ENCODE data around the gene TNFRSF1B.

TNFRSF1B gene

DNA sequence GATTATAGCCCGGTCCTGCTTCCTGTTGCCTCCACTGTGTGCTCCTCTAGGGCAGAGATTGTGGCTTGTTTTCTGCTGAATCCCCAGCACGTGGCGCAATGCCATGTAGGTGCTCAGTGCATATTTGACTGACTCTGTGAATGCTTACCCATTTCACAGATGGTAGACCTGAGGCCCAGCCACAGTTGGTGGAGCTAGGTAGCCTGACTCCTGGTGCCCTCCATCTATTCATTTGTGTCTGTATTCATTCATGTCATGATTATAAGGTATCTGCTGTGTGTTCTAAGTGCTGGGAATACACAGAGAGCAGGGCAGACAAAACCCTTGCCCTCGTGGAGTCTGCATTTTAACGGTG is 22.5 kb downstream of the TNFRSF1B start:
- DNase-seq (ENCODE audit: low read depth in 4 of 4, low spot score in 1 of 4): no peak

DNA sequence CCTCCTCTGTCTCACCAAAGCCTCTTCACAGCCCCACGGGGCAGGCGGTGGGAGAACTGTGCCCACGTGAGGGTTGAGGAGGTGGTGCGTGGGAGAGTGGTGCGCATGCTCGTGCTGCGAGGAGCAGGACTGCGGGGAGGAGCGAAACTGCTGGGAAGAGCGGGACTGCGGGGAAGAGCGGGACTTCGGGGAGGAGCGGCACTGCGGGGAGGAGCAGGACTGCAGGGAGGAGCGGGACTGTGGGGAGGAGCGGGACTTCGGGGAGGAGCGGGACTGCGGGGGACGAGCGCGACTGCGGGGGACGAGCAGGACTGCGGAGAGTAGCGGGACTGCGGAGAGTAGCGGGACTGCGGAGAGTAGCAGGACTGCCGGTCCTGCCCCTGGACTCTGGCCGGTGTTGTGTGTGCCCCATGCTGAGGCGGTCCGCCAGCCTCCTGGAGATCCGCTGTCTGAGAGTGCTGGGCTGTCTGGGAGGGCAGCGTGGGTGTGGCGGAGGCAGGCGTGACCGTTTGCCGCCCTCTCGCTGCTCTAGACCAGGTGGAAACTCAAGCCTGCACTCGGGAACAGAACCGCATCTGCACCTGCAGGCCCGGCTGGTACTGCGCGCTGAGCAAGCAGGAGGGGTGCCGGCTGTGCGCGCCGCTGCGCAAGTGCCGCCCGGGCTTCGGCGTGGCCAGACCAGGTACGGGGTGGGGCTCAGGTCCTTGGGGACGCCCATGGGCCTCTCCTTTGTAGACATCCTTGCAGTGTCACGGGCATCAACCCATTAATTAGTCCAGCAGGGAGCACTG is 24.6 kb downstream of the TNFRSF1B start:
- DNase-seq (ENCODE audit: low read depth in 4 of 4, low spot score in 1 of 4): no peak

DNA sequence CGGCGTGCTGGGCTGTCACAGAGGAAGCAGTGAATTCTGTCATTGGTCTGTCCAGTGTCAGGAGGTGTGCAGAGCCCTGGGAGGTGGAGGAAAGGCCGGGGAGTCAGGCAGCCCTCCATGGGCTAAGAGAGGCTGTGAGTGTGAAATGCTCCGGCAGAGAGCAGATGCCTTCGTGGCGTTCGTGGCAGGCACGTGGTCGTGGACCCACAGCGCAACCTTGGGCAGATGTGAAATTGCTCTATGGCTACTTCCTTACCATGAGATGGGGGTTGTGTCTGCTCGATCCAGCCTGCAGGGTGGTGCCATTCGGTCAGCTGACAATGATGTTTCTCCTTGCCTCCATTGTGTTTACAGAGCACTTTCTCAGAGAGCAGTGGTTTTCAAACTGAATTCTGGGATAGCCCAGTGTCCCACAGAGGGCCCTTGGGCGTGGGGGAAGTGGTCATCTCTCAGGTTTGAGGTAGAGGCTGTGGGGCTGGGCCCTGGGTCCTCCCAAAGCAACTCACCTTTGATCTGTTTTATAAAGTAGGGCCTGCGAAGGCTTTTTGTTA is 27.9 kb downstream of the TNFRSF1B start:
- no peak for DNase-seq (ENCODE audit: low read depth in 4 of 4, low spot score in 1 of 4)

DNA sequence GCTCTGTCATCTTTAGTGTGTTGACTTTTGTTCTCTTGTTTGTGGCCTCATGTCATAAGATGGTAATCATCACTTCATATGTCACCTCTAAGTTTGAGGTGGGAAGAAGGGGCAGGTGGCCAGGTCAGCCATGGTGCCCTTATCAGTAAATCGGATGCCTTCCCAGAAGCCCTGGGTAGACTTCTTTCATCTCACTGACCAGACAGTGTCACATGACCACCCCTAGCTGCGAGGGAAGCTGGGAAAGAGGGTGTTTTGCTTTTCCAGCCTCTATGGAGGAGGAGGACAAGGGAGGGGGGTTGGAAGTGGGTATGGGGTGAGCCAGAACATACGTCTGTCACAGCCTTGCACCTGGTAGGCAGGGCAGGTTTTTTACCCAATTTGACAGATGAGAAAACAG is 28.6 kb downstream of the TNFRSF1B start:
- no peak for DNase-seq (ENCODE audit: low read depth in 4 of 4, low spot score in 1 of 4)

DNA sequence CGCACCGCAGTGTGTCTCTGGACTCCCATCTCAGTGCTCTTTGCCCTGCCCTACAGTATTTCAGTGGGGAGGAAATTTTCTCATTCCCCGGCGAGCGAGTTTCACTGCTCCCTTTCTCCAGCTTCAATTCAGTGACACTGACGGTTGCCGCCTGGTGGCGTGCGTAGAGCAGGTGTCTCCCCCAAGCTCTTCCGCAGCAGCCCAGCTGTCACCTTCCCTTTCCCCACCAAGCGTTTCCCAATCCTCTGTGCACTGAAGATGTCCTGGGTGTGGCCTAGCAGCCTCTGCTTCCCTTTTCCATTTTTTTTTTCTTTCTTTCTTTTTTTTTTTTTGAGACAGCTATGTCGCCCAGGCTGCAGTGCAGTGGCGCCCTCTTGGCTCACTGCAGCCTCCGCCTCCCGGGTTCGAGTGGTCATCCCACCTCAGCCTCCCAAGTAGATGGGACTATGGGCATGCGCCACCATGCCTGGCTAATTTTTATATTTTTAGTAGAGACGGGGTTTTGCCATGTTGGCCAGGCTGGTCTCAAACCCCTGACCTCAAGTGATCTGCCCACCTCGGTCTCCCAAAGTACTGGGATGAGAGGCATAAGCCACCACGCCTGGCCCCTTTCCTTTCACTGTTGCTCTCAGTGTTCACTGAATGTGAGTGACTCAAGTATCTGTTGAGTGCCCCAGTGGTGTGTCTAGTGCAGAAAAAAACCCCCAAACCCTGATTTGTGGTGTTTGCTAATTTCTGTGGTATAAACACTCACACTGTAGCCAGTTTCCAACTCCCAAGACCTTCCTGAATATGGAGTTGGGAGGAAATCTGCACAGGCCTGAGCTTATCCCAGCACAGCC is 30.1 kb downstream of the TNFRSF1B start:
- no peak for DNase-seq (ENCODE audit: low read depth in 4 of 4, low spot score in 1 of 4)

DNA sequence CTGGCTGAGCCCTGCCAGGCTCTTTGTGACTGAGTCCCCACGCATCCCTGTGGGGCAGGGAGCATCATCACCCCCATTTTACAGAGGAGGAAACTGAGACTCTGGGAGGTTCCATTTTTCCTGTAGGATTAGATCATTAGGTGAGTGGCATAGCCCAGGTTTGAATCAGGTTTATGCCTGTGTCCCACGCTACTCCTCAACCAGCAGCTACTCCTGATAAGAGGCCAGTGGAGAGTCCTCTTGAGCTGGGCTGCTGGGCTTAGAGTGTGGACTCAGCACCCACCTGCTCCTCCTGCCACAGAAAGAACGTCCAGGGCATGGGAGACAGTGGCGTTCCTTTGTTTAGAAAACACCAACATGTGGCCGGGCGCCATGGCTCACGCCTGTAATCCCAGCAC is 30.7 kb downstream of the TNFRSF1B start:
- DNase-seq (ENCODE audit: low read depth in 4 of 4, low spot score in 1 of 4): no peak

DNA sequence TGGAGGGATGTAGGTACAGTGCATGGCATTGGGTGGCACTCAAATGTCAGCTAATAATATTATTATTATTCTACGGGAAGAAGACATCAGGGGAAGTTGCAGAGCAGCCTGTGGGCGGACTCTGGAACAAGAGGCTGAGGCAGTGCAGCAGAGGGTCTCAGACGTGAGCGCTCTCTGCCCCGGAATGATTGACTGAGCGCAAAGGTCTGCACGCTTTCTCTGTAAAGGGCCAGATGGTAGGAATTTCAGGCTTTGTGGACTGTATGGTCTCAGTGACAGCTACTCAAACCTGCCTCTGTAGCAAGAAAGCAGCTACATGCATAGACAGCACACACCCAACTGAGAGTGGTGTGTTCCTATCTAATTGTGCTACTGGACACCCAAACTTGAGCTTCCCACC is 33.4 kb downstream of the TNFRSF1B start:
- DNase-seq (ENCODE audit: low read depth in 4 of 4, low spot score in 1 of 4): no peak

DNA sequence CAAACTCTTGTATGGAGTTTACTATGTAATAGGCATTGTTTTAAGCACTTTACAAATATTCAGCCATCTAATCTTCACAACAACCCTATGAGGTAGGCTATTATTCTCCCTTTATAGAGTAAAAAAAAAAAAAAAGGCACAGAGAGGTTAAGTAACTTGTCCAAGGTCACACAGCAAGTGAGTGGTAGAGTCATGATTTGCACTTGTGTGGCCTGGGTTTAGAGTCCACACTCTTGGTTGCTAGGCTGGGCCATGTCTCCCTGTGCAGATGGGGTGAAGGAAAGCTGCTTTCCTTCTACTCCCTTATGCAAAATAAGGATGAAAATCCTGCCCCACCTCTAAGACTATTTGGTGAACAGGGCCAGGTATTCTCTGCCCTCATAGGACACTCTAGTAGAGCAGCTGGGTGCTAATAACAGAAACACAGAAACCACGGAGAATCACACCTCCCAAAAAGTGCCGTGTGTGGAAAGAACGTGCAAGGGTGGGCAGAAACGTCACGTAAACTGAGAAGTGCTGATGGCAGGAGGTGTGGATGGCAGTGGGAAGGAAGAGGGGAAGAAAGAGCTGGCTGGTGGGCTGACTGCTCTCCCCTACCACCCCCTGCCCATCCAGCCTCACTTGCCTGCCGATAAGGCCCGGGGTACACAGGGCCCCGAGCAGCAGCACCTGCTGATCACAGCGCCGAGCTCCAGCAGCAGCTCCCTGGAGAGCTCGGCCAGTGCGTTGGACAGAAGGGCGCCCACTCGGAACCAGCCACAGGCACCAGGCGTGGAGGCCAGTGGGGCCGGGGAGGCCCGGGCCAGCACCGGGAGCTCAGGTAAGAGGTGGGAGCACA is 34.8 kb downstream of the TNFRSF1B start:
- no peak for DNase-seq (ENCODE audit: low read depth in 4 of 4, low spot score in 1 of 4)

DNA sequence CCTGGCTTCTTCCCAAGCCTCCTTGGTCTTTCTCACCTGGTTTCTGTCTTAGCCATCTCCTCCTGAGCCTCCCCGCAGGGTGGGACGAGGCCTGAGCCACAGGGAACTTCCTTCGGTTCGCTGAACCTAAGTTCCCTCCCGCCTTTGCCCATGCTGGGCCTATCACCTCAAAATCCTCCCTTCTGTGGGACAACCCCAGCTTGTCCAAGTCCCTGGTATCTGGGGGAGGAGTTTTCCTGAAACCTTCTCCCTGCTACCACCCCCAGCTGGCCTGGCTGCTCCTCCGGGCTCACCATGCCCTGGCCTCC is 35.4 kb downstream of the TNFRSF1B start:
- DNase-seq (ENCODE audit: low read depth in 4 of 4, low spot score in 1 of 4): no peak

DNA sequence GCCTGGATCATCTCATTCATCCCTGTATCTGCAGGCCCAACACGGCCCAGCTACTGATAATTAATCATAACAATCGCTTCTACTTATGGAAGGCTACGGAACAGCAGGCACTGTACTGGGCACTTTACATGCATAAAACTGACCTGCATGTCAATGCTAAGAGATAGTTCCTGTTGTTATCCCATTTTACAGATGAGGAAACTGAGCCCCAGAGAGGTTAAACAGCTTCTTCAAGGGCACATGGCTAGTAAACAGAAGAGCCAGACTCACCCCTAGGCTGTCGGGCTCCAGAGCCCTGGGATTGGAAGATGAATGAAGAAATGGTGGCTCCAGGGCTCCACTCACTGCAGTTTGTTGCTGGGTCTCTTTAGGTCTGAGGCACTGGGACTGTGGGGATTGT is 35.8 kb downstream of the TNFRSF1B start:
- no peak for DNase-seq (ENCODE audit: low read depth in 4 of 4, low spot score in 1 of 4)

DNA sequence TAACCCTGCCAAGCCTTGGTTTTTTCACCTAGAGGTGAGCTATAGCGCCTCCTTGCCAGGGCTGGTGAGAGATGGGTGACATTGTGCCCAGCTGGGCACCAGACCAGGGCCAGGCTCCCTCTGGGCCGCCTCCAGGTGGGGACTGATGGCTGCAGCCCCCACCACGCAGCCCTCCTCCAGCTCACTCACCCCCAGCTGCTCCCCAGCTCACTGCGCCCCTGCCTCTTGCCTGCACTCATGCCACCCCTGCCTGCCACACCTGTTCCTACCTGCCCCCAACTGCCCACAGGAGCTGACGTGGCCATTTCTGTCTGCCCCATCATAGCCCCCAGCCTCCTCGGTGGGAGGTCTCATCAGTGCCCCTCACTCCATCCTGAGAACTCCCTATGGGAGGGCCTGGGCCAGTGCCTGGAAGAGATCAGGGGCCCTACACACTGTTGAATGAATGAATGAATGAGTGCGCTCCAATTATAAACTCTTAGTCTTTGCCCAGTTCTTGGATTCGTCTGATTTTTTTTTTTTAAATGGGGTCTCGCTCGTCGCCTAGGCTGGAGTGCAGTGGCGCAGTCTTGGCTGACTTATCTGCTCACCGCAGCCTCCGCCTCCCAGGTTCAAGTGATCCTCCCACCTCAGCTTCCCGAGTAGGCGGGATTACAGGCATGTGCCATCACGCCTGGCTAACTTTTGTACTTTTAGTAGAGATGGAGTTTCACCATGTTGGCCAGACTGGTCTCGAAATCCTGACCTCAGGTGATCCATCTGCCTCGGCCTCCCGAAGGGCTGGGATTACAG is 36.6 kb downstream of the TNFRSF1B start:
- no peak for DNase-seq (ENCODE audit: low read depth in 4 of 4, low spot score in 1 of 4)

DNA sequence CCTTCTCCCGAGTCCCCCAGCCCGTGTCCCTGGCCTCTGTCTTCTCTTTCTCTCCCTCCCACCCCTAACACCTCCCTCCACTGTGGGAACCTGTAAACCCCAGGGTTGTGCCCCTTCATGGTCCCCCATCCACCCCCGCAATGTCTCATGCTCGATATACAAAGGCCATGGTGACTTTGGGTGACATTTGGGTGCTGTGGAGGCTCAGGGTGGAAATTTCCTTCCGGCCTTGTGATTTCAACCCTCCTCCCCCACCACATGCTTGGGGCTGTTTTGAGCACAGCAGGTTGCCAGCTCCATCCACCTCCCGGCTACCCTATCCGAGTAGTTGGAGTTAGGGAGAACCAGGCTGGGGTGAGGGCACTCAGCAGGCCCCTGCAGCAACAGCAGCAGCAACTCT is 37.3 kb downstream of the TNFRSF1B start:
- peak in 3 of 4 experiments; percentile 26 to 62 (median 37) for DNase-seq (ENCODE audit: low read depth in 4 of 4, low spot score in 1 of 4)

DNA sequence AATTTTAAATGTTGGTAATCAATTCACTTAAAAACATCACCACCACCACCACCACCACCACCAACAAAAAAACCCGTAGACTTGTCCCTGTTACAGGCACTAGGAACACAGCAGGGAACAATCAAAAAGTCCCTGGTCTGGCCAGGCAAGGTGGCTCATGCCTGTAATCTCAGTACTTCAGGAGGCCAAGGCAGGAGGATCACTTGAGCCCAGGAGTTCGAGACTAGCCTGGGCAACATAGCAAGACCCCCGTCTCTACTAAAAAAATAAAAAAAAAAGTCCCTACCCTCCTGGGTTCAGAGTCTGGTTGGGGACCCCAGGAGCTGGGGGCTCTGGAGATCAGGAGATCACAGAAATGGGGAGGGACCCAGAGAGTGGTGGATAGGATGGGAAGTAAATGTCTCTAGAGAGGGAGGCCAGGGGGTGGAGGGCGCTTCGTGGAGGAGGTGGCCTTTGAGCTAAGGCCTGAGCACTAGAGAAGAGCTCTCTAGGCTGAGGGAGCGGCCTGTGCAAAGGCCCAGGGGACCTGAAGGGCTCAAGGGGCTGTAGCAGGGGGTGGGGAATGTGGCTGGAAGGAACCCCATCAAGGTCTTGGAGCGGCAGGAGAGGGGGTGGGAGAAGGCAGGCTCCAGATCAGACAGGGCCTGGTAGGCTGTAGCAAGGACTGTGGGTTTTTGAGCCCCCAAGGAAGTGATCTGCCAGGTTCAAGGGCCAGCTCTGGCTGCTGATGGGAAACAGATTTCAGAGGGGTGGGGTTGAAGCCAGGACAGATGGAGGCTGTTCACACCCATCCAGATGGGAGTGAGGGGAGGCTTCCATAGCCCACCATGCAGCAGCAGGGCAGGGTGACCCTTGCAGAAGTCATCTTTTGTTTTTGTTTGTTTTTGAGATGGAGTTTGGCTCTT is 38.2 kb downstream of the TNFRSF1B start:
- DNase-seq (ENCODE audit: low read depth in 4 of 4, low spot score in 1 of 4): no peak

DNA sequence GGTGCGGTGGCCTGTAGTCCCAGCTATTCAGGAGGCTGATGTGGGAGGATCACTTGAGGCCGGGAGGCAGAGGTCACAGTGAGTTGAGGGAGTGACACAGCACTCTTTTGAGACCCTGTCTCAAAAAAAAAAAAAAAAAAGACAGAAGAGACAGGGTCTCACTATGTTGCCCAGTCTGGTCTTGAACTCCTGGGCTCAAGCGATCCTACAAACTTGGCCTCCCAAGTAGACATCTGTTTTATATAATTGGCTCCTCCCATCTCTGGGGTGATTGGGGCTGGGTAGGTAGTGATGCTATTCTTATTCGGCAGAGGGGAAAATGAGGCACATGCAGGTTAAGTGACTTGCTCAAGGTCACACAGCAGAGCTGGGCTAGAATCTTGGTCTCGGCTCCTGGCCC is 39.4 kb downstream of the TNFRSF1B start:
- no peak for DNase-seq (ENCODE audit: low read depth in 4 of 4, low spot score in 1 of 4)

DNA sequence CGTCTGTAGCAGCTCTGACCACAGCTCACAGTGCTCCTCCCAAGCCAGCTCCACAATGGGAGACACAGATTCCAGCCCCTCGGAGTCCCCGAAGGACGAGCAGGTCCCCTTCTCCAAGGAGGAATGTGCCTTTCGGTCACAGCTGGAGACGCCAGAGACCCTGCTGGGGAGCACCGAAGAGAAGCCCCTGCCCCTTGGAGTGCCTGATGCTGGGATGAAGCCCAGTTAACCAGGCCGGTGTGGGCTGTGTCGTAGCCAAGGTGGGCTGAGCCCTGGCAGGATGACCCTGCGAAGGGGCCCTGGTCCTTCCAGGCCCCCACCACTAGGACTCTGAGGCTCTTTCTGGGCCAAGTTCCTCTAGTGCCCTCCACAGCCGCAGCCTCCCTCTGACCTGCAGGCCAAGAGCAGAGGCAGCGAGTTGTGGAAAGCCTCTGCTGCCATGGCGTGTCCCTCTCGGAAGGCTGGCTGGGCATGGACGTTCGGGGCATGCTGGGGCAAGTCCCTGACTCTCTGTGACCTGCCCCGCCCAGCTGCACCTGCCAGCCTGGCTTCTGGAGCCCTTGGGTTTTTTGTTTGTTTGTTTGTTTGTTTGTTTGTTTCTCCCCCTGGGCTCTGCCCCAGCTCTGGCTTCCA is 40.1 kb downstream of the TNFRSF1B start:
- DNase-seq (ENCODE audit: low read depth in 4 of 4, low spot score in 1 of 4): no peak

DNA sequence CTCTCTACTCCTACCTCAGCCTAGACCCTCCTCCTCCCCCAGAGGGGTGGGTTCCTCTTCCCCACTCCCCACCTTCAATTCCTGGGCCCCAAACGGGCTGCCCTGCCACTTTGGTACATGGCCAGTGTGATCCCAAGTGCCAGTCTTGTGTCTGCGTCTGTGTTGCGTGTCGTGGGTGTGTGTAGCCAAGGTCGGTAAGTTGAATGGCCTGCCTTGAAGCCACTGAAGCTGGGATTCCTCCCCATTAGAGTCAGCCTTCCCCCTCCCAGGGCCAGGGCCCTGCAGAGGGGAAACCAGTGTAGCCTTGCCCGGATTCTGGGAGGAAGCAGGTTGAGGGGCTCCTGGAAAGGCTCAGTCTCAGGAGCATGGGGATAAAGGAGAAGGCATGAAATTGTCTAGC is 41.5 kb downstream of the TNFRSF1B start:
- no peak for DNase-seq (ENCODE audit: low read depth in 4 of 4, low spot score in 1 of 4)

DNA sequence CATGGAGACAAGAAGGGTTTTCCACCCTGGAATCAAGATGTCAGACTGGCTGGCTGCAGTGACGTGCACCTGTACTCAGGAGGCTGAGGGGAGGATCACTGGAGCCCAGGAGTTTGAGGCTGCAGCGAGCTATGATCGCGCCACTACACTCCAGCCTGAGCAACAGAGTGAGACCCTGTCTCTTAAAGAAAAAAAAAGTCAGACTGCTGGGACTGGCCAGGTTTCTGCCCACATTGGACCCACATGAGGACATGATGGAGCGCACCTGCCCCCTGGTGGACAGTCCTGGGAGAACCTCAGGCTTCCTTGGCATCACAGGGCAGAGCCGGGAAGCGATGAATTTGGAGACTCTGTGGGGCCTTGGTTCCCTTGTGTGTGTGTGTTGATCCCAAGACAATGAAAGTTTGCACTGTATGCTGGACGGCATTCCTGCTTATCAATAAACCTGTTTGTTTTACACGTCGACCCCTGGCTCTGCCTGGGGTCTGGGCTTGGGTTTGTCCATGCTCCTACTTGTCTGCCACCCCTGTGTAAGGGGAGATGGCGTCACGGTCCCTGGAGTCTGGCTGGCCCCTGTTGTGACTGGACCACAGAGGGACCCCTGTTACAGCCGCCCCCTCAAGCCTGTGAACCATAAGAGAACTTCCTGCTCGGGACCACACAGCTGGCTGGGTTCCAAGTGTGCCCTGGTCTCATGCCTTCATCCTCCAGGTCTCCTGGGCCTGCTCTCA is 42.1 kb downstream of the TNFRSF1B start:
- DNase-seq (ENCODE audit: low read depth in 4 of 4, low spot score in 1 of 4): peak; percentile 67 to 87 (median 78)

DNA sequence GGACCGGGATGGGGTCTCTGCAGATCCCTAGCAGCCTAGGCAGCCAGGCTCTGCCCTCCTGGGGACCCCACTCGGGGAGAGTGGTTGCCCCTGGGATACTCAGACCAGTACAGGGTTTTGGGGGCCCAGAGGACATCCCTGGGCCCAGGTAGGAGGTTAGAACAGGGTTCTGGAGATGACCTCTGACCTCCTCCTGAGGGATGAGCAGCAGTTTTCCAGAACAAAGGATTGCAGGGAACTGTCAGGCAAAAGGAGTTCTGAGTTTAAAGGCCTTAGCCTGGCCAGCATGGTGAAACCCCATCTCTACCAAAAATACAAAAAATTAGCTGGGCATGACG is 42.7 kb downstream of the TNFRSF1B start:
- no peak for DNase-seq (ENCODE audit: low read depth in 4 of 4, low spot score in 1 of 4)

Measured in stimulated activated CD4-positive, alpha-beta T cell treated with anti-CD3 and anti-CD28 coated beads, Interleukin-1b, Interleukin-23, amount 100 ng/mL, for 24 hours (primary cell).